CD4-positive, alpha-beta T cell treated with Interleukin-2 at 100 ng/mL for 4 hours (primary cell): Measurements from ENCODE around the gene RALGAPA2.
"Not testable (repeated sequence)": the region's sequence is repeated elsewhere in the genome, so short reads cannot be mapped to it uniquely, and the experiment has no call there.

ENCODE experiments used
- DNase-seq: peaks from one replicate; pipeline ENCODE4 v3.0.0-alpha.2; 2020; ENCODE audit warnings: low spot score

Gene RALGAPA2

DNA sequence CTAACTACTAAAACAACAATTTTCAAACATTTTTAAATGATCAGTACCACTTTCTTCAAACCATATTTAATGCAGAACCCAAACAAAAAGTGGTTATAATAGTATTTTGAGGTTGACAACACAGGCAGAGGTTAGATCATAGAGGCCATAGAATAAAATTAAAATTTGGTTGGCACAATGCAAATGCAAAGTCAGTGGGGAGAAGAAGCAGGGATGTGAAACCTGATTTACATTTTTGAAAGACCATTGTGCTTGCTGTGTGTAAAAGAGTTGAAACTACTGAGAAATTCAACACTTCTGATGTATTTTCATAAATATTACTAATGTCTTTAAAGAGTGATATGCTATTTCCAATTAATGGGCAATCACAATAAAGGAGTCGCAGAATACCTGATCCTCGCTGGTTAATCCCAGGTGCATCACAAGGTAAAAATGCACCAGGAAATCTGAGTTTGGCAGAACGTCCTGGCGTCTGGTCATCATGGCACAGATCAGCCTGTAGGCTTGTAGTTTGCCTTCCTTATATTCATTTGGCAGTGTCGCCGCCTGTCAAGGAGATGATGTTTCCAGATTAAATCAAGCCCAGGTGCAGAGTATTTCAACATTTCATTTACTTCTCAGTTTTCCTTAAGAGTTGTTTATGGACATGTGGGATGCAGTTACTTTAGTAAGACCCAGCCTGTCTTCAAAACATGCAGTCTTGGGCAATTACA, 141.2 kb downstream of the RALGAPA2 start:
- no peak for DNase-seq

DNA sequence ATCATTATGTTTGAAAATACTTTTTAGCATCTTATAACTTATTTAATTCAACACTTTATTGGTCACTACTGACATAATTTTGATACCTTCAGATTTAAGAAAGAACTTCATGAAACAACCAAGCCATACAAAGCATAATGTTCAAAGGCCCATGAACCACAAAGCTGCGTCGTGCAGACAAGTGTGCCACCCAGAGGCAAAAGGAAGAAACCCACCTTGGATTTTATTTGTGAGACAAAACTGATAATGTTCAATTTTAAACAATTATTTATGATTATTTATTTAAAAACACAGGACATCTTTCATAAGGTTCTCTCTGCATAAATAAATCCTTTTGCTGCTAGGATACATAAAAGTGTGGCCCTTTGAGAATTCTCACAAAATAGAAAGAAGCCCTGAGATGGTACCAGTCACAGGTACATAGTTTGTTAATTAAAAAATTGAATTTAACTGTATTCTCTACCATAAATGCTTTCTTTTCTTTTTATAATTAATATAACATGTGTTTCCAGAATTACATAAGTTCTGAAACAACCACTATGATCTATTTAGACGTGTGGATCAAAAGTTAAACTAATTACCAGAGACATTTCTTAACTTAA, 143.7 kb downstream of the RALGAPA2 start:
- peak; percentile 37 for DNase-seq

DNA sequence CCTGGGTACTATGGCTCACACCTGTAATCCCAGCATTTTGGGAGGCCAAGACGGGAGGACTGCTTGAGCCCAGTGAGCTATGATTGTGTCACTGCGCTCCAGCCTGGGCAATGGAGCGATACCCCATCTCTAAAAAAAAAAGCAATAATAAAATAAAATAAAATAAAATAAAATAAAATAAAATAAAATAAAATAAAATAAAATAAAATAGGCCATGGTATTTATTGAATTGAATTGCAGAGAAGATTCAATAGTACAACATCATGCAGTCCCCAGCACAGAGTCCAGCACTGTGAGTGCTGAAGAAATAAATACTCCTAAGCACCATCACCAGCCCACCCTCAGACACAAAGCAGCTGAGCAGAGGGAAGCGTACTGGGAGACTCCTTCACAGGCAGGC, 144.7 kb downstream of the RALGAPA2 start:
- DNase-seq: no peak

DNA sequence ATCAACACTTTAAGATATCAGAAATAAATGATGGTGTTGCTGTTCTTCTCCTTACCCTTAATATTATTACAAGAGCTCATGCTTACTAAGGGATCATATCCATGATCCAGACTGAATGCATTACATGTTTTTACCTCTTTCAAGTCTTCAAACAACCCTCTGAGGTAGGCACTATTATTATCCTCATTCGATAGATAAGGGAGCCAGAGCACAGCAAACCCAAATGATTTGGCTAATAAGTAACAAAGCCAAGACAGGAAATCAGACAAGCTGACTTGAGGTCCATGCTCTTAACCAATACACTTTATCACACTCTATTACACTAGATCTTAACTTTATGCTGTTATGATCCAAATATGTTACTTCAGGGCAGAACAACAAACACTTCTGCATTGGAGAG, 145.9 kb downstream of the RALGAPA2 start:
- no peak for DNase-seq

DNA sequence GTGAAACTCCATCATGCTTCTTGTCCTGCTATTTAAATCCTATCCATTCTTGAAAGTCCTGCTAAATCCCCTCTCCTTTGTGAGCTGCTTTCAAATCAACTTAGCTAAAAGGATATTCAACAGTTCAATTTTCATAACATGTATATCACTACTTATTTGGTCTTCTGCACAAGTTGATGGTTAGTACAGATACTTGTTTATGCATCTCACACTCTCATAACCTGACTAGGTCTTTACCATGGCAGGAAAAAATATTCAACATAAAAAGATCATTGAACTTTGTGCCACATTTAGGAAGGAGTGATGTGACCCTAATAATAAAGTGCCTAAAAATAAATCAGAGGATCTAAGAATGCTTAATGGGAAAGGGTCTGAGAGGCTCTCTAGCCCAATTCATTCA, 148.2 kb downstream of the RALGAPA2 start:
- no peak for DNase-seq

DNA sequence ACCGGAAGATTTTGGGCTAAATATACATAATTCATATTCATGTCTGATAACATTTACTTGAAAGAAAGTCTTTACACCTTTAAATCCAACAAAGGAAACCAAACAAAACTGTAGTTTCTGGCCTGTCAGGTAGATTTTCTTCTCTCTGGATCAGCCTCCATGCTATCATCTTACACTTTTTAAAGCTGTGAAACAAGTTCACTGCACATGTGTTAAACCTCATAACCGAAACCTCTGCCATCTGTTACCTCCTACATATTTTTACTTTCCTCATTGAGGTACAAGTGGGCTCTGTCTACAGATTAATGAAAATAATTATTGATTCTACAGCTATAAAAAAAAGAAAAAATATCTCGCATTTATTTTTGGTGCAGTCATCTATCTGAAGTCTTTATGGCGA, 149.9 kb downstream of the RALGAPA2 start:
- no peak for DNase-seq

DNA sequence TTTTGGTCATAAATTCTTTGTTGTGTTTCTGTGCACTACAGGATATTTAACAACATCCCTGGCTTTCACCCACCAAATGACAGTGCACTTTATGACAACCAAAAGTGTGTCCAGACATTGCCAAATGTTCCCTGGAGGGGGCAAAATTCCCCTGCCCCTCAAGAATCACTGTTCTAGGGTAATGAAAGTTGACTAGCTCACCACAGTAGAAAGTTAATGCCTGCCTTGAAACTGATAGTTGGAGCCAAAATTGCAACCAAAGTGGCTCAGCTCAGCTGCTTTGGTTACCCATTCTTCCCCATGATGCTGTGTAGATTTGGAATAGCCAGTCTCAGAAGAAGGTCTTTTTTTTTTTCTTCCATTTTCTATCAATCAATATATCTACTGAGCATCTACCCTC, 150.6 kb downstream of the RALGAPA2 start:
- no peak for DNase-seq

DNA sequence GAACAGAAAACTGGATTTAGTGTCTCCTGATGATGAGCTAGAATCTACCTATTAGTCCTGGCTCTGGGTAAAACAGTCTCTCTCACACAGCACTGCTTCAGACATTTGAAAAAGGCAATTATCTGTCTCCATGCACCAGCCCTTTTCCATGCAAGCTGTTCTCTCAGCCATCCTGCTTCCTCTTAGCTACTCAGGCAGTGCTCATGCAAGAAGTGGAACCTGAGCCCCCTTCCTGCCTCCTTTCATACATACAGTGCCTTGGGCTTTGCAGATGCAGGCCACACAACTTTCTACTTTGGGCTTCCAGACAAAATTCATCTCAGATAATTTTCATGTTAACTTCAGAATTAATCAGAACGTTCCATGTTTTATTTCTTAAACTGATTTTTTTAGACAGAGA, 151.3 kb downstream of the RALGAPA2 start:
- DNase-seq: no peak

DNA sequence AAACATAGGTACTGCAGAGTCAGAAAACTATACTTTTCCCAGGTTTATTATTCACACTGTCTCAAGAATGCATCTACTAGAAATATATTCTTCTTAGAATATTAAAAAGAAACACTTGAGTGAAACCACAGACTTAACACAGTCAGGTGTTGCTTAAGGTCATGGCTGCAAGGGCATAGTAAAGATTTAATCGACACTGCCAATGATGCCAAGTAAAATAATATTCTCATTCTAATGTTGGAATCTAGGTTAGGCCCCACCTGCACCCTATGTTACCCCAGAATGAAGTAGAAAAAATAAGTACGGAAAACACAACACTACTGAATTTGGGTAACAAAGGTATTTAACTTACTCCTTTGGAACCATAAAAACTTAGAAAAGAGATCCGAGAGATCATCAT, 155.0 kb downstream of the RALGAPA2 start:
- DNase-seq: no peak

DNA sequence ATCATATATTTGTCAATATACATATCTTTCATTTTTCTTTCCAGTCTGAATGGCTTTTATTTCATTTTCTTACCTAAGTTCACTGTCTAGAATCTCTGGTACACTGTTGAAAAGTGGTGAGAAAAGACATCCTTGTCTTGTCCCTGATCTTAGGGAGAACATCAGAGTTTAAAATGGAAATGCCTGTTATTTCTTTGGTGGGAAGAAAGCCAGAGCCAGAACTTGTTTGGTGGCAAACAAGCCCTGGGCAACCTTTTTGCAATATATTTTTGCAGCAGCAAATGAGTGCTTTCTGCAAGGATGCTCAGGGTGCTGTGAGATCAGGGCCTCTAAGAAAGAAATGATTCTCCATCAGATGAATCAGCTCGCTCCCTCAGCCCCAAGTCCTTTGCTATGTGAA, 156.6 kb downstream of the RALGAPA2 start:
- DNase-seq: no peak

DNA sequence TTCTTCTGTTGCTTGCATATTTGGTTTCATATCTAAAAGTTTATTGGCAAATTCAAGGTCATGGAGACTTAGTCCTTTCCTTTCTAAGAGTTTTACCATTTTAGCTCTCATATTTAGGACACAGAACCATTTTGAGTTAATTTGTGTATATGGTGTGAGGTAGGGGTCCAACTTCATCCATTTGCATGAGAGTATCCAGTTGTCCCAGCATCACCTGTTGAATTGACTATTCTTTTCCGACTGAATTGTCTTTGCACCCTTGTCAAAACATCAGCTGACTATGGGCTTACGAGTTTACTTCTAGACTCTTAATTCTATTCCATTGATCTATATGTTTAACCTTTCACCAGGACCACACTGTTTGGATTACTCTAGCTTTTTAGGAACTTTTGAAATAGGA, 157.5 kb downstream of the RALGAPA2 start:
- DNase-seq: no peak

DNA sequence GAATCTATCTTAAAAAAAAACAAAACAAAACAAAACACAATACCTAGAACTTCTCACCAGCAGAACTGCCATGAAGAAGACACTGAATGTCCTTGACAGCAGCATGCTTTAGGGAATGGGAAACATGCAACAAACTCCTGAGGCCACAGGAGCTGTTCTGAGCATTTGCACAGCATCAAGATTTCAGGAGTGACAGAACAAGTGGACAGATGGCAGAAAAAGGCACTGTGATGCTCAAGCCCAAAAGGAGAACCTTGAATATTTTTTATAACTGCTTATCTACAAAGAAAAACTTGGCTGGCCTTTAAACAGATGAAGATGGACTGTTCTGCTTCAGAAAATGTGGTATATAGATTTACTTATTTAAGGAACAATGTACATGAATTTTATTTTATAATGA, 158.9 kb downstream of the RALGAPA2 start:
- DNase-seq: no peak

DNA sequence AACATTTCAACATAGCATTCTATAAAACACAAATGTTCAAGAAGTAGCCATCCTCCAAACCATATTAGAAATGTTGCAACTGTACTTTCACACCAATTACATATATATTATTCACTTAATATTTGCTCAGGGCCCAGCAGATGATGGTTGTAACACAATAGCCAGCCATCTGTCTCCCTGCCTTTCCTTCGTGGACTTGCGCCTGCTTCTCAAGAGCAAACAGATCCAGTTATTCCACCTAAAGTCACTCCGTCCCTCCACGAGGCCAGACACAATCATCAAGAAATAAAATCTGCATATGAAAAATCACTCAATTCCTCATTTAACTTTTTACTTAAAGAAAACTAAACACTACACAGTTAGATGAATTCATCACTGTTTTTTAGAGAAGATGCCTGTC, 160.4 kb downstream of the RALGAPA2 start:
- no peak for DNase-seq

DNA sequence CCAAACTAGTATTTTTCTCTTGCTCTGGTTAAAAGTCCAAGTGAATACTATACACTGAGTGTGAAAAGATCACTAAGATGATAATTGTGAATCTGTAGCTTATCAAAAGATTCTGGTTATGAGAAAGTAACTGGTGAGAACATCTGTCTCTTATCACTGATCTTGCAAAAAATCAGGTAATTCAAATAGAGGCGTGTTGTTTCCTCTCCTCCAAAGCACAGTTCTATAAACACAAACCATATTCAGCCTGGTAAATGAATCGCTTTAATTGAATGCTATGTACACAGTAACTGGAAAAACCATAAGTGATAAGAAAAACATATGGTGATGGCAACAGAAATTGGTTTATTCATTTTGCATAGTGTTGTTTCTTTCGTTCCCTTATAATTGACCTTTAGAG, 161.0 kb downstream of the RALGAPA2 start:
- no peak for DNase-seq

DNA sequence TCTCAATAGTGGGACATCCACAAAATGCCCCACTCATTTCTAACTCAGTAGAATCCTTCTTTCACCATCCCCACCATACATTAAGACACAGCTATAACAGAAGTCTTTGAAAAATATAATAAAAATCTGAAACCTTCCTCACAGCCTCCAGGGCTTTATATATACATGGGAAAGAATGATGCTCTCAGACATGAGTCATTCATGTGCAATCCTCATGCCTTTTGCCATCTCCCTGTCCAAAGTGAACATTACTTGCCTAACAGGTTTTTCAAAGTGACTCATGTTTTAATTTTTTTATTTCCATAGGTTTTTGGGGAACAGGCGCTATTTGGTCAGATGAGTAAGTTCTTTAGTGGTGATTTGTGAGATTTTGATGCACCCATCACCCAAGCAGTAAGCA, 162.7 kb downstream of the RALGAPA2 start:
- no peak for DNase-seq

DNA sequence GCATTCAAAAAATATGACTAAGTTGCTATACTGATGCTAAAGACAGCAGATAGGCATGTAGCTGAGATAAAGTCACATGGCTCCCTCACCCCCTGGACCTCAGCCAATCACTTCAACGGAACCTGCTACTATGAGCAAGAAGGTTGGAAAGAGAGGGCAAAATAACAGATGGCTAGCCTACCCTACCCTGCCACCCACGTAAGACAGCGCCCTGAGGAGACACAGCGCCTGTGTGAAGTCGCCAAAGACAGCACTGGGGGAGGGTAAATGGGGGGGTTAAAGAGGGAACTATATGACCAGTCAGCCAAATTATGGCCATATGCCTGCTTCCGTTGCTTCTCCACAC, 163.2 kb downstream of the RALGAPA2 start:
- no peak for DNase-seq

DNA sequence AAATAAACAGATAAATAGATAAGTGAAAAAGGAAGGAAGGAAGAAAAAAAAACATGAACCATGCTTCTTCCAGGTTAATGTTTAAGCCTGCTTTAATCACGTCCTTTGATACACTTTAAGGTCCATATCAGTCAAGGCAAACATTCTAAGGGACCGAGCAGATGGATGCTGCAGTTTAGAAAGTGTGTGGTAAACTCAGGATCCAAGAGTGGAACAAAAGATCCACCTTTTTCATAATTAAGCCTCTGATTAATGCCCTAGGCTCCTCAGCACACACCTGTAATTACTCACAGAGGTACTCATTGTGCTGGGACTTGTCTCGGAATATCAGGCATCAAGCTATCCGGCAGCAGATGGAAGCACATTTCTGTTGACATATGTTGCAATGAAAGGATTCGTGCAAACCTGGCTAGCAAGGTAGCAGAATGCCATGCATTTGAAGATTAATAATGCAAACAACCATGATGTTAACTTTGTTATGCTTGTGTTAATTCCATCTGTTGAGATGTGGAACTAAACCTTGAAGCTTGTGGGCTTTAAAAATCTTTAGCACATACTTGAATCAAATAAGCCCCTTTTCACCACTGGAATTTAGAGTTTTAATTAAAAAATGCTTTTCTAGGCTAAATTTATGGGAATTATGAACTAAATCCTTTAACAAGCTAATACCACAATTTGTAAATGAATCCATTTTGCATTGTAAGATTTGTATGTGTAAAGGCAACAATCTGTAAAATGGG, 163.7 kb downstream of the RALGAPA2 start:
- no peak for DNase-seq

DNA sequence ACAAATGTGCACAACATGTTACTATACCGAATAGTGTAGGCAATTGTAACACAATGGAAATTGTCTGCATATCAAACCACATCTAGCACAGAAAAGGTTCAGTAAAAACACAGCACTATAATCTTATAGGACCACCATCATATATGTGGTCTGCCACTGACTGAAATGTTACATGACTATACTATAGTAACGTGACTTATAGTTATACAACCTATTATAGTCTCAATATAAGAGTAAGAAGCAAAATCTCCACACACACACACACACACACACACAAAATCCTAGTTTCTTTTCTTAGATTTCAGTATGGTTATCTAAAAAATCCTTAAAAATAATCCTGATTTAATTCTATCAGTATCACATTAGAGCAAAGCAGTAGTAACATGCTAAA, 164.6 kb downstream of the RALGAPA2 start:
- DNase-seq: no peak

DNA sequence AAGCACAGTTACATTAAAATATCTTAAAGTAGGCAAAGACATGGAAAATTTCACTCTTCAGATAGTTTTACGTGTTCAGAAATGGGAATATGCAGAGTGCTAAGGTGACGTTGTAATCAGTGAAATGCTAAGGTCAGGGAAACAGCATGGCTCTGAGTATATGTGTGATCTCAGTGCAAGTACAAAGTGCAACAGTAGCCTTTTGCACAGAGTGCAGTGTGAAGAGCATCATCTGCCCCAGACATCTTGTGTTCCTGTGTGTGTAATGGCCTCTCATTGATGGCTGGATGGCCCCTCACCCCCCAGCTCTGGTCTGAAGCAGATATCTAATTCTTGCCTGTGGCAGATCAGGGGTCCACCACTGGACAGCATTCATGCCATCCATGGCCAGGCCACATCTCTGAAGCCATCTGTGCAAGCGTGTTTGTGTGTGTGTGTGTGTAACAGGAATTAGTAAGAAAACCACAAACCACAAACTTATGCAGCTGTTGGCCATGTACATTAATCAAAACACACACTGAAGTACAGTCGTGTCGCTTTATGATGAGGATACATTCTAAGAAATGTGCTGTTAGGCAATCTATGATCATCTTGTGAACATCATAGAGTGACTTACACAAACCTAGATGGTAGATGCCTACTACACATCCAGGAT, 165.1 kb downstream of the RALGAPA2 start:
- DNase-seq: peak; percentile 7

DNA sequence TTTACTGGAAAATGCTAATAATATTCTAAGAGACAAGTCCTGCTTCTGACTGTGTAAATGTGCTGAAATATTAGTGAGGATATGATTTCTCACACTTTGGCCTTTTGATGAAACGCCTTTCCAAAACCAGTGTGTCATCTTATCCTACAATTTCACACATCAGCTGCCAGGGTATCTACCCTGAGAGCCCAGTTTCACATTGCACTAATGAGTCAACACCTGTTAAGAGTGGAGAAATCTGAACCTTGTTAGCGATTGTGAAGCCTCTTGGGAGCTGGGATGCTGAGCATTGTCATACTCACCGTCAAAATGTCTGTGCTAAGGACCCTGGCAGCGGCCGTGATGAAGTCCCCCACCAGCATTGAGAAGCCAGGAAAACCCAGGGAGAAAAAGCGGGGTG, 166.0 kb downstream of the RALGAPA2 start:
- no peak for DNase-seq

DNA sequence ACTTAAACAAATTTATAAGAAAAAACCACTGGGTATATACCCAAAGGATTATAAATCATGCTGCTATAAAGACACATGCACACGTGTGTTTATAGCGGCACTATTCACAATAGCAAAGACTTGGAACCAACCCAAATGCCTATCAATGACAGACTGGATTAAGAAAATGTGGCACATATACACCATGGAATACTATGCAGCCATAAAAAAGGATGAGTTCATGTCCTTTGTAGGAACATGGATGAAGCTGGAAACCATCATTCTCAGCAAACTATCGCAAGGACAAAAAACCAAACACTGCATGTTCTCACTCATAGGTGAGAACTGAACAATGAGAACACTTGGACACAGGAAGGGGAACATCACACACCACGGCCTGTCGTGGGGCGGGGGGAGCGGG, 169.1 kb downstream of the RALGAPA2 start:
- not testable (repeated sequence) for DNase-seq

DNA sequence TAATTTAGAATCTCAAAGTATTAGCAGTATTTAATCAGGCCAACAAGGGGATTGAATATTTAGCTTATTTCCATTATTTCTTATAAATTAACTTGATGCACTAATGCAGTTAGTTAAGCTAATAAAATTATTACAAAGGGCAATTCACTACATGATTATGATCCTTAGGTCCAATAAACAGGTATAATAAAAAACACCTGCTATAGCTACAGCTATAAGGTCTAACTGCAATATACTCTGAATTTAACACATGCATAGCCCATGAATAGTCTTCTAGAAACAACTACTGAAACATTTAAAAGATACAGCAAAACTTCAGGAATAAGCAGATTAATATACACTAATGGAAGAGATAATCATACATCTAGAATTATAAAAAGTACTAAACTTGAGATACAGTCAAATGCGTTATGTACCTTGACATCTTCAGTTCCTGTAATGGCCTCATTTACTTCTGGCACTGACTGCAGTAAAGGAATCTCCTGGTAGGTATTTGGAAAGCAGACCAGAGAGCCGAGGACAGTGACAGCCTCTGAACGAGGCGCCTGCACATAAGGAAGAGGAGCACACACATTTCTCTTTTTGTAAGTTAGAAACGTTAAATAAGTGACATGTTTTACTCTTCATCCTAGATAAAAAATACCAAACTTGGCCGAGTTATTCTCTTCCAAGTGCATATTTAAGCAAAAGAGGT, 176.1 kb downstream of the RALGAPA2 start:
- DNase-seq: no peak

DNA sequence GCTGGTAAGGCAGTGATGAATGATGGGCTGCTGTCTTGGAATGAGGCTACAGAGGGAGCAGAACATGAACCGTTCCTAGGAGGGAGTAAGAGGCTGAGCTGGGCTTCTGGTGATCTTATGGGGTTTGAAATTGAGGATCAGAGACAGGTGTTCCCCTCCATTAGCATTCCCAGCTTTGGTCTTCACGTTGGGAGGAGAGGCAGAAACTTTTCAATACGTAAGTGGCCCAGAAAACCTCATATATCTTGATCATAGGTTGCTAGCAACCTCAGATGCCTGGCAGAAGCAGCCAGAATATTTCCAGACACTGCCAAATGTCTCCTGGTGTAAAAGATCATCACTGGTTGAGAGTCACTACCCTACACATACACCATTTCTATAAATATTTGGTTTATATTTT, 177.4 kb downstream of the RALGAPA2 start:
- no peak for DNase-seq
